COLO668 (cell line): ENCODE measurements around the gene PAQR7.

Experiments
- DNase-seq: peaks from one replicate; lab custom pipeline; 2025; ENCODE audit not compliant: unreplicated experiment; lab: John Stamatoyannopoulos, UW

PAQR7 gene, protein sequence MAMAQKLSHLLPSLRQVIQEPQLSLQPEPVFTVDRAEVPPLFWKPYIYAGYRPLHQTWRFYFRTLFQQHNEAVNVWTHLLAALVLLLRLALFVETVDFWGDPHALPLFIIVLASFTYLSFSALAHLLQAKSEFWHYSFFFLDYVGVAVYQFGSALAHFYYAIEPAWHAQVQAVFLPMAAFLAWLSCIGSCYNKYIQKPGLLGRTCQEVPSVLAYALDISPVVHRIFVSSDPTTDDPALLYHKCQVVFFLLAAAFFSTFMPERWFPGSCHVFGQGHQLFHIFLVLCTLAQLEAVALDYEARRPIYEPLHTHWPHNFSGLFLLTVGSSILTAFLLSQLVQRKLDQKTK

DNA sequence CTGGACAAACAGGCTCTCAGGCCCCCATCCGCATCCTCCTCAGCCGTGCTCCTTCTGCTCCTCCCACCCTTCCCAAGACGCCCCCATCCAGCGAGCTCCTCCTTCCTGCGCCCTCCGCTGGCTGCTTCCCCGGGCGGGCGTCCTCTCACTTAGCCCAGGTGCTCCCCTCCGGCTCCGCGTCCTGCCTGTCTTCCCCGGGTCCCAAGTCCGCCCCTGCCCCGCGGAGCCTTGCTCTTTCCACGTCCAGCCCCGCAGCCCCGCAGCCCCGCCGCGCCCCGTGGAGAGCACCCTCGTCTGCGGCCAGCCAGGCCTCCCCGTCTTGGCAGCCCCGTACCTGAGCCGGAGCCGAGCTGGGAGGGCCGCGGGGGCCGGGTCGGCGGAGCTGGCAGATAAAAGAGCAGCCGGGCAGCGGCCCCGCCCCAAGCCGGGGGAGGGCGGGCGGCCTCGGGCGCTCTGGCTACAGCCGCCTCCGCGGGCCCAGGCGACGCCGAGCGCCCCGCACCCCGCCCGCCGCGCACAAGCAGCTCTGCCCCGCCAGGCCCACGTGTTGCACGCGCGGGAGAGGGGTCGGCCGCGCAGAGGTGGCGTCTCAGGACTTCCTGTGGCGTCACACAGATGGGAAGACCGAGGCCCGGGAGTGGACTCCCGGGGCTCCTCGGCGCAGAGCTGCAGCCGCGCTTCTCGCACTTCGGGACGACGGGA lies at the start of gene PAQR7:
TSS of gene PAQR7 (minus strand) at position 555 of the 702 bp plus-strand sequence. CDS start 11,869 bp downstream, outside the sequence.
- DNase-seq, result peak; percentile 88

DNA sequence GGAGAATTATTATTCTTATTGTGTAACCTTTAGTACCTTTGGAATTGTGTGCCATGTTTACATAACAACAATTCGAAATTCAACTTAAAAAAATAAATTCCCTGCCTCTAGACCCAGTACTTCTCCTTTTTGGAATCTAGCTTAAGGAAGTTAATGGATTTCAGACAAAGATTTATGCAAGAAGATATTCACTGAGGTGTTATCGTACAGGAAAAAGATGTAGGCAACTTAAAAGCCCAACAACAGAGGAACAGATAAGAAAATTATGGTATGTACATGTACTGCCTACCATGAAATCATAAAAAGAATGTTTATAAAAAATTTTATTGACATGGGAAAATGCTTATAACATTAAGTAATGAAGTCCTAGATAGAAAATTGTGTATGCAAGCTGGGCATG lies 48.9 kb upstream of the PAQR7 start:
- DNase-seq, result no peak

DNA sequence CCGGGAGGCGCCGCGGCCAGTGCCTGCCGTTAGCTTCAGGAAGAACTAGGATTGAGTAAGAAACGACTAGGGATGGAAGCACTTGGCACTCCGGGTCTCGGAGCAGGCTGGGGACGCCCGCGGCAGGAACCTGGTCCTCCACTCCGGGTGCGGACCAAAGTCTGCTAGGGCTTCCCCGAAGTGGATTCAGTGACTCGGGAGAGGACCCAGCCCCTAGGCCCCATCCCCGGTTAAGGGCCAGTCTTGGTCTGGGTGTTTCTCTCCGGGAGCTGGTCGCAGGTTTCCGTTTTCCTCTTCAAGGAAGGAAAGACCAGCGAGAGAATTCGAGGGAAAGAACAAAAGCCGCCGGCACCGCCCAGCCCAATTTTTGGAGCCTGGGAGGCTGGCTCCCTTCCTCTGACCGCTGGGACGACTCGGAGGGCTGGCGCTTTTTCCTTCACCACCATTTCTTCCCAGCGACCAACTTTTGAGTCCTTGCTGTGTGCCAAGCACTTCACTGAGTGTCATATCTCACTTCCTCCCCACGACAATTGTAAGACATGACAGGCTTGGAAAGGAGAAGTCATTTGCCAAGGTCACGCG lies 47.6 kb upstream of the PAQR7 start:
- no peak for DNase-seq

DNA sequence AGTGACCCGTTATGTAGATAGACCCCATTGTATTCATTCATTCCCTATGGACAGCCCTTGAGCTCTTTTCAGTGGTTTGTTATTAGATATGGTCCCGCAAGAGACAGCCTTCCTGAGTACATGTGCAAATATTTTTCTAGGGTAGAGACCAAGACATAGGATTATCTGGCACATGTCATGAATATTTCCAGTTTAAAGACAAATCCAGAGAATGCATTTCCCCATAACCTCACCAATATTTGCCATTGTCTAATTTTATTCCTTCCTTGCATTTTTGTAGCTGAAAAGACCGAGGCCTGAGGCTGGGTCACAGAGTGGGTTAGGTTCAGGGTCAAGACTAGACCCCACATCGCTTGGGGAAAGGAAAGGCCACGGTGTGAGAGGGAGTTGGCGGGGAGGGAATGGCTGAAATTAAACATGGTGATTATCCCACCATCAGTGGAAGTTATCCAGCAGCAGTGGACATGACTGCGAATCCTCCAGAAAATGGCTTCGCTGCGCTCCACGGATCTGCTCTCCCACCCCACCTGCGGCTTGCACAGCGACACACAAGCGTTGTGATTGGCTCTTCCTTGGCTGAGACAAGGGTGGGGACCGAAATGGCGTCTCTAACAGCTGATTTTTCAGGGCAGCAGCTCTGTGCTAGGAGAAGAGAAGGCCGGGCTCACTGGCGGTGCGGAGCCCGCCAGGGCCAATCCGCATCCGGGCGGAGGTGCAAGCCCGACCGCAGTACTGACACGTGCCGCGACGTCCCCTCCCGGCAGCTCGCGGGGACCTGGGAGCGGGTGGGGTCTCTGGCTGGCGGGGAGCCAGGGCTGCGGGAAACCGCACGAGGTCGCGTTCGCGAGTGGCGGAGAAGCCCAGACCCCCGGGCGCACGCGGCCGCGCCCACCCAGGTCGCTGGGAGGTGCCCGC lies 46.8 kb upstream of the PAQR7 start:
- peak; percentile 36 for DNase-seq

DNA sequence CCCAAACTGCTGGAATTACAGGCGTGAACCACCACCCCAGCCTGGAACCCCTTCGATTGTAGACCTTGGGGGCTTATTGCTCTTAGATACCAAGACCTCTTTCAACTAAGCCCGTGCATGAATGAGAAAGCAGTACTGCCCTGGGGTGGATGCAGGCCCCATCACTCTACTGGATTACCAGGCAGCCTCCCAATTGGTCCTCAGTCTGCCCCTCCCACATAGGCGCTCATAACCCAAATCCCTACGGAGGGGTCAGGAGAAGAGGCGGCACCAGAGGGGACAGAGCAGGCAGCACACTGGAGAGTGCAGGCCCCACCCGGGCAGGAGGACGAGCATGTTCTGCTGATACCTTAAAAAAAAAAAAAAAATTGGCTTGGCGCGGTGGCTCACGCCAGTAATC lies 43.1 kb upstream of the PAQR7 start:
- no peak for DNase-seq

DNA sequence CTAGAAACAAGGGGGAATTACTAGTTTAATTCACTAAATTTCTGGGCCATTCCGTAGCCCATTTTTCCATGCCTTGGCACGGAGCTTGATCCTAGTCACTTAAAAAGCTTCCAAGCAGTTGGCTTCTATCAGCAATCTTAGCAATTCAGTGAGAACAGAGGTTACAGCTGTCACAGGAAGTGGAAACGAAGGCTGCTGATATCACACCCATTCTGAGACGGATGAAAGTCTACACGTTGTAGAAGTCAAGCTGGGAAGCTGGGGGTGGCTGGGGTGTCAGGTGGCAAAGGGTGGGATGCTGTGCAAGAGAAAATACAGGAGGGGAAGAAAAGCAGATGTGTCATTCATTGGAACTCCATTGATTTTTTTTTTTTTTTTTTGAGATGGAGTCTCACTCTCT lies 42.5 kb upstream of the PAQR7 start:
- DNase-seq, result no peak

DNA sequence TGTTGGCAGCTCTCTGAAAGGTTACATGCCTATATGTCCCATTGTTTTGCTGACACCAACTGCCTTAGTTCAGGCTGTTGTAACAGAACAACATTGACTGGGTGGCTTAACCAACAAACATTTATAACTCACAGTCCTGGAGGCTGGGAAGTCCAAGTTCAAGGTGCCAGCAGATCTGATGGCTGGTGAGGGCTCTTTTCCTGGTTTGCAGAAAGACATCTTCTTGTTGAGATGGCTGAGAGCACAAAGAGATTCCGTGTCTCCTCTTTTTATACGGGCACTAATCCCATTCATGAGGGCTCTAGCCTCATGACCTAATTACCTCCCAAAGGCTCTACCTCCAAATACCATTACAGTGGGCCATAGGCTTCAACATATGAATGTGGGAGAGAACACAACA lies 41.0 kb upstream of the PAQR7 start:
- DNase-seq, result no peak

DNA sequence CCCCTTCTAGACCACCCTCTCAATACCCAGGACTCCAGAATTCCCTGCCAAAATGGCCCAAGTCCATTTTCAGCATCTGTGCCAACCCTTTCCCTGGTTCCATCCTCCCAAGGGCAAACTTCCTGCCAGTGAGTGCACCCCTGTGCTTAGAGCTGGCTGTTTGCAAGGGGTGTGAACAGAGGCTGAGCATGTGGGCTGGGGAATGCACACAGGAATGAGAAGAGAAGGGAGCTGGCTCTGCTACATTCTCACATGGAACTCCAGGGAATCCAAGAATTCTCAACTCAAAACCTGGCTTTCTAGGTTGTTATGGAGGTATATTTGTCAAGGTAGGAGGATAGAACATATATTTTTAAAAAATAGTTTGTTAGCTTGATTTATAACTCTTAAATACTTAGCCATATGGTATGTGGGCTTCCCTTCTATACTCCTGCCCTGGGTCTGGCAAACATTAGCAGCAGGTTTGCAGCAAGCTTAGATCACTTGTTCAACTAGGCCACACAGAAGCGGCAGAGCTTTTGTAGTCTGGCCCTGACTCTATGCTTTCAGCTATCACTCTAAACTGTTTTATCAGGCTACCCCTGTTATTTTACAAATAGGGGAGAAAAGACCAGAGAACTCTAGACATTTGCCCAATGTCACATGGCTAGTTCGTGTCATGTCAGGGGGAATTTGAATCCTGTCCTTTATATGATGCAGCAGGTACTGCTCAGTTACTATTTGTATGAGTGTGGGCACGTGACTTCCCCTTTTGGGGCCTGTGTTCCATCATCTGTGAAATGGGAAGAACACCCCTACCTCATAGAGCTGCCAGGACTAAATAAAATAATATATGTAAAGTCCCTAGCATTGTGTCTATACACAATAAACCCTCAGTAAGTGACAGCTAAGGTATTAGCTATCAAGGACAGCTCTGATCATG lies 38.8 kb upstream of the PAQR7 start:
- DNase-seq, result no peak

DNA sequence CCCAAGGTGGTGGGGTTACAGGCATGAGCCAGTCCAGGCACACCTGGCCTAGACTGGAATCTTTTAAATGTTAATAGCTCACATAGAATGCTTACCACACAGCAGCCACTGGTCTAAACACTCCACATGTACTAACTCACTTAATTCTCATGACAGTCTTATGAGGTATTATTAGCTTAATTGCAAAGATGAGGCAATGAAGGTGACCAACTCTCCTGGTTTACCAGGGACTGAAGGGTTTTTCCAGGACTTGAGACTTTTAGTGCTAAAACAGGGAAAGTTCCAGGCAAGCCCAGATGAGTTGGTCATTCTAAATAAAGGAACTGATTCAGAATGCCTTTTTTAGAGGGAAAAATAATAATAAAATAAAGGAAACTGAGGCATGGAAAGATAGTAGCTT lies 37.7 kb upstream of the PAQR7 start:
- DNase-seq, result no peak

DNA sequence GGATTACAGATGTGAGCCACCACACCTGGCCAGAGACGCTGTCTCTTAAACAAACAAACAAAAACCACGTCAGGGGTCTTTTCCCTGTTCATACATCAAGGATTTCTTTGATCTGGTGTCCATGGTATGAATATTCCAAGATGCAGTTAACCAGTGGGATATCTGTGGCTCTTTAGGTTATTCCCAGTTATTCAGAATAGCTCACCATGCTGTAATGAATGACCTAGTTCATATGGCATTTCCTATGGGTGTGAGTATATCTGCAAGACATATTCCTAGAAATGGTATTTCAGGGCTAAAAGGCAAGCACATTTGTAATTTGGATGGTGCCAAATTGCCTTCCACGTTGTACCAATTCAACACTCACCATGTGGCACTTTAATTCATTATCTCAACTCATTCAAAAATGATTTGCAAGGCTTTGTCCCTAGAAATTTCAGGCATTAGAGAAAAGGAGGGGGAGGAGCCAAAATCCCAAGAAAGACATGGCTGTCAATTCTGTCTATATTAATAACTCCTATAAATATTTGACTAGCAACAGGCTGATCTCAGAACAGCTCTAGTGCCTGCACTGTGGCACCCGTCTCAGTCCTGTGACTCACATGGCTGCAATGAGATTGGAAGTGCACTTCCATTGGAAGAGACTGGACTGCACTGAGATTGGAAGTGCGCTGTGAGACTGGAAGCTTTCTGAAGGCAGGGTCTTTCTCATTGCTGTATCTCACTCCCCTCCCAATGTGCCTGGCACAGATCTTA lies 36.7 kb upstream of the PAQR7 start:
- no peak for DNase-seq

DNA sequence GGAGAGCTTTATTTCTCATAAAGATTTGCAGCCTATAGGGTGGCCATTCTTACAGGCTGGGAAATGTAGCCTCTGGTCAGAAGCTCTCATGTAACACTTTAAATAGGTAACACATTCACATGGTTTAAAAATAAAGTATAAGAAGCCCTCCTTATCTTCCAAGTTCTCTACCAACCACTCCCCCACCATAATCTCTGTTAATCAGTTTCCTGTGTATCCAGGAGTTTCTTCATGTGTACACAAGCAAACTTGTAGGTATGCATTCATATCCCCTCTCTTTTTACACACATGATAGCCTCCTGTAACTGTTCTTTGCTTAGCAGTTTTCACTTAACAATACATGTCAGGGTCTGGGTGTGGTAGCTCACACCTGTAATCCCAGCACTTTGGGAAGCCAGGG lies 35.7 kb upstream of the PAQR7 start:
- no peak for DNase-seq

DNA sequence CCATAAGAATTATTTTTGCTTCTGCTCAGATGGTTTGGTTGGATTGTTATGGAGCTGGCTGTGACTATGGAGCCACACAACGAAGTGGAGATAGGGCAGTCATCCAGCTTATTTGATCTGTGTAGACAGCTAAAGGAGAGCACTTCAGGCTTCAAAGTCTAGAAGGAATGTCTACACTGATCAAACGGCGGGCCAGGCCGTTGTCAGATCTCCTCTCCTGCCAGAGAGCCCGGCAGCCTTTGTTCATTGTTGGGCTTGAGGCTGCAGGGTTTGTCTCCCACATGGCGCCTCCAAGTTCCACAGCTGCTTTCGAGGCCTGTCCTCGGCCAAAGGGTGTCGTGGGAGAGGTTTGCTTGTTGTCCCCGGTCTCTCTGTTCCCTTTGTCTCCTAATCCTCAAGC lies 33.5 kb upstream of the PAQR7 start:
- no peak for DNase-seq

DNA sequence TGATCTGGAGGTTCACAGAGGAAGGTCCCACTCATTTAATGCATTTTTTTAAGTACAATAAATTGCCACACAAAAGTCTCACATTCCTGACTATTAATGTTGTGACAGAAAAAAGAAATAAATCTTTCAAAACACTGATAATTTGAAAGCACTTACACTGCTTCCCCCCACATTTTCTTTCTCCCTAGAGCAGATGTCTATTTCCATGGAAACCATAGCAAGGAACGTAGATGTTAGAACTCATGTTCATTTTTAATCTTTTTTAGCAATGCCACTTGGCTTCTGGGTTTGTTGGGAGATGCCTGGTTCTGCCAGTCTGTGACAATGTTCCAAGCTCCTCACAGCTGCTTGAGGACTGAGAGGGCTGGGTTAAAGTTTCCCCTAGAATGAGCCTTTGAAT lies 32.7 kb upstream of the PAQR7 start:
- no peak for DNase-seq

DNA sequence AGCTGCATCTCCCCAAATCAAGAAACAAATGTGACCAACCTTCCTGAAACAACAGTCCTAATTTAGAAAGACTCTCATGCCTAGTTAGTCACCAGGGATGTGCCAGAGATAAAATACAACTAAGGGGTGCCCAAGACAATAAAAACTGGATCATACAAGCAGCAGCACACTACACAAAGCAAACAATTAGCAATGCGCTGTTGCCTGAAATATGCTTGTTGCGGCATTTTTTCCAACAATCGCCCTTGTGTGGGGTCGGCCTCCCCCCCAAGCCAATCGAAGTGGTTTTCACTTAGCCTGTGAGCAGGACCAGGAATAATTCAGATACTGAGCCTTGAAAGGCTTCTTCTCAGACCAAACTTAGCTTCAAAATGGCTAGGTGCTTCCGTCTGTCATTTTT lies 32.1 kb upstream of the PAQR7 start:
- no peak for DNase-seq

DNA sequence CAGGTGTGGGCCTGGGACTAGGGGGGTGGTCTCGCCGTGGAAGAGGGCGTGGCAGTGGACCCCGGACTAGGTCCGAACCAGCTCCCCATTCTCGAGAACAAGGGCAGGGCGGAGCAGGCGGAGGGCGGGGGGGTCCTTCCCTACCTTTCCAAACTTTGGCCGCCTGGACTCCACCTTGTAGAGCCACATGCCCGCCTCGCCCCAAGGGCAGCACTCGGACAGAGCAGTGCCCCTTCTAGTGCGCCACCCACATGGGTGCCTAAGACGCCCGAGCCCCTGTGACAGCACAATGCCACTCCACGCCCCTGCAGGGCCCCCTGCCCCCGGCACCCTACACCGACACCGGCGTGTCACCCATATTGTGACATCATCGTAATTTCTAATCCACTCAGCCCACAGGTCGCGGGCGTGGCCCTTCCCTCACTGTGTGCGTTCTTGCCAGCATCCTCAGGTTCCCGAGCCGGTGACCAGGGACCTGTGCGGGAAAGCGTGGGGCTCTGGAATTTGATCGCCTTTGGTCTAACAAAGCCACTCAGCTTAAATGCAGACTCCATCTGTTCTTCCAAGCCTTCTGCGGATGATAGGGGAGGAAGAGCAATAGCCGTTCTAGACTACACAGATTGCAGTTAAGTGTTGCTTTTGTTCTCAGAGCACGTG lies 31.3 kb upstream of the PAQR7 start:
- peak; percentile 87 for DNase-seq

DNA sequence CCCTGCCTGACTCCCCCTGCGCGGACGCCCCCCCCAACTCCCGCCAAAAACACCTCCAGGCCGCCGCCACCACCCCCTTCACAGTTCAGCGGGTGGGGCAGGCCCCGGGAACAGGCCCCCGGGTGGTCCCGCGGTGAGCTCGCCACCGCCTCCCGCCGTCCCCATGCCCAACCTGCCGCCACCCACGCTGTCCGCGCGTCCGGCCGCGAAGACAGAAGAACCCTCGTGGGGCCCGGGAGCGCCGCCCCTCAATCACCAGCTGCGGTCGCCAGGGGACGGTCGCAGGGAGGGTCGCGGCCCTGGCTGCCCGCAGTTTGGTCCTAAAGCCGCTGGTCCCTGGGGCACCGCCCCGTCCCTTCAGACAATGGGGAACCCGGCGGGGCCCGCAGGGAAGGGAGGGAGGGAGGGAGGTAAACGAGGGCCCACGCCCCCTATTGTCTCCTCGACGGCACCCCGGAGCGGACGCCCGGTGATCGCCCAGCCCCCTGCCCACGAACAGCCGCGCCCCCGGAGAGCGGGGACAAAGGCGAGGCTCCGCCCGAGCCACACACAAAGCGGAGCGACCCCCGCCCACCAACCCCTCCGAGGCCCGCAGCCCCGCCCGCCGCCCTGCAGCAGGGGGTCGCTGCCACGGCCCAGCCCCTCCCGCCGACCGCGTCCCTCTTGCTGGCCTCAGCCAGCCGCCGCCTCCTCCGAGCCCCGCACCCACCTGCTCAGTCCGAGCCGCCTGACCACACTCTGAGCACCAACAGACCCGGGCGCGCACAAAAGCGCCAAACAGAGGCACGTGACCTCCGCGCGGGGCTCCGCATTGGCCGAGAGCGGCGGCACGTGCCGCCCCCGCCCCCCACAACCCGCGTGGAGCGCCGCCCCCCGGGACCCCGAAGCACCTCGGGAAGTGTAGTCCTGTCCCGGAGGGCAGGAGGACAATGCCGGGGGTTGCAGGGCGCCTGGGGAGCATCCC lies 30.5 kb upstream of the PAQR7 start, which contains the start of gene STMN1:
TSS of gene STMN1 (minus strand) at position 740 of the 964 bp plus-strand sequence. CDS start 1,743 bp downstream, outside the sequence.
- peak; percentile 100 for DNase-seq

DNA sequence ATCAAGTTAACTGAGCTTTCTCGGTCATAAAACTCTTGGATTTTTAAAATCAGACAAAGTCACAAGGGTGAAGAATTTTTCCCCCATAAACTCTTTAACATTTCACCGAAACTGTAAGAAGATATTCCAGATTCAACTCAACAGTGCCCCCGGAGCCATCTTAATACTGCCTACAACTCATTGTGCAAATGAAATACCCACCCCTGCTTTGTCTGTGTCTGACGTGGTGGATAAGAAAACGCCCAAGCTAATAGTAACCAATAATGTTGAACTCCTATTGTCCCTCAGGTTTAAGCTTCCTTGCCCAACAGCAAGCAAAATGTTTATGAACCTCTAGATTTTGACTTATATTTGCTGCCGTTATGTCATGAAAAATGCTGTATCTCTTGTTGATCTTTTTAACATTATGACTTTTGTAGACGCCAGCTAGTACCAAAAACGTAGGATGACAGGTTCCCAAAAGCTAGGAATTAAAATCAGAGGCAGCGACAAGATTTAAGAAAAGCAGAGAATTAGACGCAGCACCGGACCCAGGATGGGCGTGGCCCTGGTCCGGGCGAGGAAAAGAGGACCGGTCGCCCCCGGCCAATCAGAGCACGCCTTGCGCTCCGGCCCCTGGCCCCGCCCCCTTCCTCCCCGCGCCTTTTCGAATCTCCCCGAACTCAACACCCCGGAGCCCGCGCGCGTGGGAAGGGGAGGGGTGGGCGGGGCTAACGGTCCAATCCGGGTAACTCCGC lies 29.6 kb upstream of the PAQR7 start:
- DNase-seq, result peak; percentile 100
